ENCODE measurements around the gene AKNA. TPM values are rescaled to one million over a fixed set of nuclear protein-coding genes. Genes with fewer than 3 reads are reported as not detected.

The AKNA gene
- total and polyA plus RNA-seq, 4 donors: 29.5 to 79.5 (median 48.6) TPM

DNA sequence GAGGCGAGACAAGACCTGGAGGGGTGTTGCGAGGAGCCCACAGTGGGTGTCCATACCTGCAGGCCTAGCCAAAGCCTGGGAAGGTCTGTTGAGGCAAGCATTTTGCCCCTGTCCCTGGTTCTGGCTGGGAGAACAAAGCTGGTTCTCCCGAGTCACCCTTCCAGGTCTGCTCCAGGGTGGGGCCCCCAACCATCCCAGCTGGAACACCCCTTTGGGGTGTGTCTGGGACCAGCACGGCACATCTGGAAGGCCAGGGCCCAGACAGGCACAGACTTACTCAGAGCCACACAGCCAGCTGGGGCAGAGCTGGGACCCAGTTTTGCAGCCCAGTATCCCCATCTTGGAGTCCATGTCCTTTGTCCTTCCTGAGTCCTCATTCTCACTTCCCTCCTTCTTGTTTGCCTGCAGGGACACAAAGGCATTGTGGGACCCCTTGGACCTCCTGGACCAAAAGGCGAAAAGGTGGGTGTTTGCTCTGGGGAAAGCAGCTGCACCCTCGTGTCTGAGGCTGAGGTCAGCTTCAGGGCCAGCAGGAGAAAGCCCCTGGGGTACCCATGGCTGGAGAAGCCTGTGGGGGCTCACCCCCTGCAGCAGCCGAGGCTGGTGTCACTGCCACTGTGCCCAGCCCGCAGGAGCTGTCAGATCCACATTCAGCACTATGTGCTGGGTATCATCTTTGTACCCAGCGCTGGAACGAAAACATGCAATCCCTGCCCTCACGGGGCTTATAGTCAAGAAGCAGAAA lies 103.3 kb downstream of the AKNA start:
- no peaks in the 10 kb centered on the region for H3K27me3 ChIP-seq (ENCODE audit: control insufficient read depth in 3 of 3, insufficient read depth in 3 of 3, low read length in 2 of 3)
- H3K4me3 ChIP-seq: no peak overlapping the region
- peaks cover 0 to 24% (median 5%) of the 10 kb centered on the region in 5 donors for H3K4me1 ChIP-seq (ENCODE audit: control insufficient read depth in 5 of 5, insufficient read depth in 5 of 5, low read length in 5 of 5)
- no peak overlapping the region for H3K9ac ChIP-seq (ENCODE audit: insufficient read depth in 1 of 2, low read length in 2 of 2)
- DNase-seq (peak in 1 of 3 donors; percentile 11), ATAC-seq (ENCODE audit: insufficient read depth, low FRiP score) (no peak)
- TF ChIP-seq, protein P1, sequence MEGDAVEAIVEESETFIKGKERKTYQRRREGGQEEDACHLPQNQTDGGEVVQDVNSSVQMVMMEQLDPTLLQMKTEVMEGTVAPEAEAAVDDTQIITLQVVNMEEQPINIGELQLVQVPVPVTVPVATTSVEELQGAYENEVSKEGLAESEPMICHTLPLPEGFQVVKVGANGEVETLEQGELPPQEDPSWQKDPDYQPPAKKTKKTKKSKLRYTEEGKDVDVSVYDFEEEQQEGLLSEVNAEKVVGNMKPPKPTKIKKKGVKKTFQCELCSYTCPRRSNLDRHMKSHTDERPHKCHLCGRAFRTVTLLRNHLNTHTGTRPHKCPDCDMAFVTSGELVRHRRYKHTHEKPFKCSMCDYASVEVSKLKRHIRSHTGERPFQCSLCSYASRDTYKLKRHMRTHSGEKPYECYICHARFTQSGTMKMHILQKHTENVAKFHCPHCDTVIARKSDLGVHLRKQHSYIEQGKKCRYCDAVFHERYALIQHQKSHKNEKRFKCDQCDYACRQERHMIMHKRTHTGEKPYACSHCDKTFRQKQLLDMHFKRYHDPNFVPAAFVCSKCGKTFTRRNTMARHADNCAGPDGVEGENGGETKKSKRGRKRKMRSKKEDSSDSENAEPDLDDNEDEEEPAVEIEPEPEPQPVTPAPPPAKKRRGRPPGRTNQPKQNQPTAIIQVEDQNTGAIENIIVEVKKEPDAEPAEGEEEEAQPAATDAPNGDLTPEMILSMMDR (IDR thresholded peaks at IDR 0.05; ENCODE audit: control extremely low read depth, extremely low read depth): no peak
- WGBS, 2 donors: 92 to 97% methylated on average over 11 of the region's 11 CpGs
- no peaks in the 10 kb centered on the region for H3K9me3 ChIP-seq (ENCODE audit: control insufficient read depth in 4 of 4, insufficient read depth in 3 of 4, low read length in 3 of 4)
- H3K27ac ChIP-seq (ENCODE audit: low read depth in 1 of 2, low read length in 1 of 2): no peak overlapping the region
- H3K36me3 ChIP-seq (ENCODE audit: control insufficient read depth in 4 of 4, insufficient read depth in 4 of 4, low read length in 4 of 4): peaks cover 0 to 15% (median 4%) of the 10 kb centered on the region in 4 donors

Other genes with a start within 250 kb of the AKNA start
- 10 to 100 TPM; 18.4 to 25.6 TPM for gene COL27A1, start 232.4 kb downstream of the AKNA start, total RNA-seq
- 10 to 100 TPM; 10.9 to 16.3 TPM for gene COL27A1, start 232.4 kb downstream of the AKNA start, polyA plus RNA-seq
- gene ORM1, start 64.9 kb downstream of the AKNA start, total RNA-seq: 10 to 100 TPM; 22.4 to 89.6 TPM
- gene ORM1, start 64.9 kb downstream of the AKNA start, polyA plus RNA-seq: 1,000 to 10,000 TPM in 1 of 2 donors, 100 to 1,000 TPM in 1; 278 to 1,249 TPM
- gene ORM2, start 58.1 kb downstream of the AKNA start, total RNA-seq: 10 to 100 TPM in 1 of 2 donors, under 1 TPM in 1; 0.77 to 24.9 TPM
- 100 to 1,000 TPM in 1 of 2 donors, 10 to 100 TPM in 1; 70.2 to 215 TPM for gene ORM2, start 58.1 kb downstream of the AKNA start, polyA plus RNA-seq
- 10 to 100 TPM in 1 of 2 donors, 1 to 10 TPM in 1; 6.6 to 11.7 TPM for gene WHRN, start 117.5 kb upstream of the AKNA start, total RNA-seq
- gene WHRN, start 117.5 kb upstream of the AKNA start, polyA plus RNA-seq: 1 to 10 TPM; 3.1 to 4.5 TPM
- gene ATP6V1G1, start 199.8 kb upstream of the AKNA start, total RNA-seq: 100 to 1,000 TPM; 102 to 187 TPM
- gene ATP6V1G1, start 199.8 kb upstream of the AKNA start, polyA plus RNA-seq: 100 to 1,000 TPM; 150 to 213 TPM
- 10 to 100 TPM; 12.3 to 21.9 TPM for gene TMEM268, start 223.3 kb upstream of the AKNA start, total RNA-seq
- gene TMEM268, start 223.3 kb upstream of the AKNA start, polyA plus RNA-seq: 10 to 100 TPM in 1 of 2 donors, 1 to 10 TPM in 1; 6.8 to 10.1 TPM

Data from lung (tissue), 12 donors.